Body of pancreas (tissue), 4 donors: Measurements from ENCODE around the gene NCOA1. TPM values are rescaled to one million over a fixed set of nuclear protein-coding genes. Genes with fewer than 3 reads are reported as not detected.
A peak's percentile ranks its signal among the peaks of the same experiment; 100 is the strongest.

ENCODE experiments used
- ATAC-seq: fragments of 150-250 bp; one replicate; pipeline ENCODE4 v1.9.1; 2016
- DNase-seq, 4 donors: peaks; one replicate each; pipeline ENCODE4 v3.0.0-alpha.2; 2019
- H3K27ac ChIP-seq, 4 donors: fragments of 200-600 bp; sonication (generic); 1 replicate in 3 of 4; 2 replicates in 1 of 4; pipeline versions ENCODE4 v1.5.1 to v1.6.1; 2016 to 2019; ENCODE audit warnings: mild to moderate bottlenecking in 1 of 4, mixed read lengths in 1 of 4, moderate library complexity in 1 of 4
- H3K27me3 ChIP-seq, 2 donors: fragments of 200-600 bp; sonication (generic); one replicate each; pipeline ENCODE4 v1.6.0; 2016; ENCODE audit warnings: mild to moderate bottlenecking in 1 of 2
- H3K36me3 ChIP-seq, 2 donors: fragments of 200-600 bp; sonication (generic); replicated peaks in 1 of 2; 2 replicates each; pipeline ENCODE4 v1.5.1; 2016; ENCODE audit warnings: low read depth in 2 of 2; ENCODE audit not compliant: insufficient read depth in 1 of 2
- H3K4me1 ChIP-seq: fragments of 200-600 bp; sonication (generic); one replicate; pipeline ENCODE4 v1.6.0; 2016
- H3K4me3 ChIP-seq, 2 donors: fragments of 200-600 bp; sonication (generic); 1 replicate in 1 of 2; 2 replicates in 1 of 2; pipeline ENCODE4 v1.5.1; 2016 to 2019
- H3K9me3 ChIP-seq, 3 donors: fragments of 200-600 bp; sonication (generic); 1 replicate in 2 of 3; 2 replicates in 1 of 3; pipeline ENCODE4 v1.5.1; 2016
- CTCF ChIP-seq, 7 experiments: fragments of 450-650 bp in 4 of 7; fragments of 200-600 bp in 3 of 7; sonication (generic) in 3 of 7; IDR thresholded peaks; one replicate each; pipeline ENCODE4 v1.5.1; 2016 to 2019; ENCODE audit warnings: antibody characterized with exemption in 7 of 7
- POLR2A ChIP-seq, 3 donors: fragments of 450-650 bp; IDR thresholded peaks; one replicate each; pipeline ENCODE4 v1.6.1; 2016; ENCODE audit warnings: antibody characterized with exemption in 3 of 3, mild to moderate bottlenecking in 2 of 3
- WGBS, 2 donors: methylation state at CpG; one replicate each; pipeline ENCODE4 v1.1.5; 2017; 5-methylcytosine and 5-hydroxymethylcytosine counted together
- intact Hi-C: fragments of 100-400 bp; cut with DNase I; formaldehyde crosslinking; loops from one replicate; pipeline ENCODE4 v1.15.1; 2023
- total RNA-seq, 2 donors: library from RNA; depleted of rRNA; stranded (reverse); fragments of >200 nt; gene quantifications; one replicate each; pipeline ENCODE4 v1.1.0, GENCODE V29; 2016

Gene NCOA1
- total RNA-seq, 2 donors from 2014 or later: 22.1 to 38.7 TPM

DNA sequence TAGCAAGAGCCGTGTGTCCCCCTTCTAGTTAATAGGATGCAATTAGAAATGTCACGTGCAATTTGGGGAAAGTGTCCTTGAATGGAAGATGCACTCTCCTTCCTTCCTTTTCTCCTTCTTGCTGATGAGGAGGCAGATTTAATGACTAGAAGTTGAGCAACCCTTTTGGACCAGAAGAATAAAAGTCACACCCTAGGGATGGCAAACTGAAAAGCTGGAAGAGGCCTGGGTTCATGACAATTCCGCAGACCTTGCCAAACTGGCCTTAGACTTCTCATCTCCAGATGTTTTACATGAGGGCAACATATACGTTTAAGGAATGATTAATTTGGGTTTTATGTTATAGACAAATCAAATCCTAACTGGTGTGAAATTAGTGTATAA lies 38.6 kb upstream of the NCOA1 start:
- TF ChIP-seq CTCF (IDR thresholded peaks at IDR 0.05) (no peak), POLR2A (IDR thresholded peaks at IDR 0.05) (no peak)
- Histone ChIP-seq H3K27me3 (no peaks in the 10 kb centered on the region), H3K9me3 (peaks cover 0 to 5% (median 0%) of the 10 kb centered on the region in 3 donors), H3K4me1 (no peaks in the 10 kb centered on the region), H3K27ac (no peak overlapping the region), H3K4me3 (no peak overlapping the region), H3K36me3 (no peaks in the 10 kb centered on the region)
- ATAC-seq: no peak
- no peak for DNase-seq
- WGBS, 2 donors: 57 to 81% methylated on average over 4 of the region's 4 CpGs
- intact Hi-C loops: no loop called here

DNA sequence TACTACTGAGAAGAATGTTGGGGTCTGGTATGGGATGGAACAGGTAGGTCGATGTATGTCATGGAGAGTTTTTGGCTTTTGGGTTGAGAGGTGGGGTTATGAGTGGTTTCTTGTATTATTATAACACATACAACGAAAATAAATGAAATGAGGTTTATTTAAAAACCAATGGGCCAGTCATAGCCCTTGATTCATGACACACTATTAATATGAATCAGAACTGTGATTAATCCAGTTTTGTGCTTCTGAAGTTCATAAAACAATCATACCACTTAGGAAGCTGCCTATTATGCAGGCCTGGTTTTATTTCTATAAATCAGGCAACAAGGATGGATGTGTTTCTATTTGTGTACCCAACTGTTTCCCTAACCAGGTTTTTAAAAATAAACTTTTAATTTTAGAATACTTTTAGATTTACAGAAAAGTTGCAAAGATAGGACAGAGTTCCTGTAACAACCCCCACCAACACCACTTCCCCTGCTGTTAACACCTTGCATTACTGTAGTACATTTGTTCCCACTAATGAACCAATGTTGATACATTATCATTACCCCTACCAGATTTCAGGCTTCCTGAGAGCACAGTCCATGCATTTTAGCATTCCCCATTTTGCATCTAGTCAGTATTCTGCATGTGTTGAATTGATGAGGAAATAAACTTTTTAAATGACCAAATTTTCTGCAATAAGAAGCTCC lies 37.5 kb upstream of the NCOA1 start:
- no peak for DNase-seq
- intact Hi-C loops: no loop called here
- Histone ChIP-seq H3K4me1 (no peaks in the 10 kb centered on the region), H3K27me3 (no peaks in the 10 kb centered on the region), H3K9me3 (peaks cover 0 to 5% (median 0%) of the 10 kb centered on the region in 3 donors), H3K27ac (no peak overlapping the region), H3K36me3 (no peaks in the 10 kb centered on the region), H3K4me3 (no peak overlapping the region)
- WGBS, 2 donors: 83 to 85% methylated on average over 2 of the region's 2 CpGs
- no peak for TF ChIP-seq POLR2A (IDR thresholded peaks at IDR 0.05)
- no peak for TF ChIP-seq CTCF (IDR thresholded peaks at IDR 0.05)
- ATAC-seq: no peak

DNA sequence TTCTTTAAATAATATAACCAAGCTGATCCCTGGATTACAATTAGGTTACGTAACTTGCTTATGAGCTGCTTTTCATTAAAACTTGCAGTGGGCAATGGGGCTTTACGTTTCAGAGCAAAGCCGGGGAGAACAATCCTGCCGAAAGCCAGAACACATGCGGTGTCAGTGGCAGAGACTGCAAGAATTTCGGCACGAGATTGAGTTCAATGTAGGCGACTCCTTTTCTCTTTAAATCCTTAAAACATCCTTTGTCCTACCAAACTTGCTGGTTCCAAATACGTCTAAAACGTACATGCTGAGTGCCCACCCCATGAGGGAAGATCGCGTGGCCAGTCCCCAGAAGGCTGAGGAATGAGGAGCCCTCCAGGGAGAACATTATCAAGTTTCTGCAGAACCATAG lies 36.8 kb upstream of the NCOA1 start:
- Histone ChIP-seq H3K9me3 (no peaks in the 10 kb centered on the region), H3K36me3 (no peaks in the 10 kb centered on the region), H3K4me3 (no peak overlapping the region), H3K4me1 (no peaks in the 10 kb centered on the region), H3K27me3 (no peaks in the 10 kb centered on the region), H3K27ac (peak overlapping the region in 2 of 4 donors; percentile 9 to 29)
- peak in 1 of 4 donors; percentile 10 for DNase-seq
- ATAC-seq: peak; percentile 27
- 21 to 39% methylated on average over 12 of the region's 12 CpGs for WGBS, 2 donors
- intact Hi-C loops: no loop called here
- TF ChIP-seq CTCF (IDR thresholded peaks at IDR 0.05) (no peak), POLR2A (IDR thresholded peaks at IDR 0.05) (peak in 1 of 3 donors; percentile 11)

DNA sequence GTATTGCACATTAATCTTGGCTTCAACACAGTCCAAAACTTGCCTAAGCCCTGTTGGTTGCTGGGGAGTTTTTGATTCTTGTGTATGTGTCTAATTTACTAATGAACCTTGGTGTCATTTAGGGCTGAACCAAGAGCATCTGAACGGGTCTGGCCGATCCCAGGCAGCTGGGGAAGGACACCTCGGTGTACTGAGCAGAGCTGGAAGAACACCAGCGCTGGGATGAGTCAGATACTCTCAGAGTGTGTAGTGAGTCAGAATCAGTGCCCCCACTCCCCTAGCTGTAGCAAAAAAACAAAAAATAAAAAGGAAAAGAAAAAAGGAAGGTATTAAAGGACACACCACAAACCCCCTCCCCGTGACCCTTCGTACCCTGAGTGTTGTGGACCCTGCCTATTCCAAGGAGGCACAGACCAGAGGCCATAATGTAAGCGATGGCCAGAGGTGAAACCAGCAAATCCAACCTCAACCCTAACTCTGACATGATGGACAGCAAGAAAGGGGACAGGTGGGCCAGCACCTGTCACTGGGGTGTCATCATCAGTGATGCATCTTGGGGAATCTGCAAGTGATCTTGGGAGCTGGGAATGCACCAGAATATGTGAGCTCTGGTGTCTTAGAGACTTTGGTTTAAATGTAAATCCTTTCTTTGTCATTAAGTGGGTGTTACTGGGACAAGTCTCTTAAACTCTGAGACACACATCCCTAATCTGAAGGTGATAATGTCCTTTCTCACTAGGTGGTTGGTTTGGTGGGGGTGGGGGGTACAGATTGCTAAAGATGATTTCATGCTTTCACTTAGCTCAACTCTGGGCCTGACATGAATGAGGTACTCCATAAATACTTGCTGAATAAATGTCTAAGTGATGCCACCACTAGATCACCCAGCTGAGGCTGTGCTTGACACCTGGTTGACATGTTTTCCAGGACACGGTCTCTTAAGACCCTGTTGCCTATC lies 34.2 kb upstream of the NCOA1 start:
- peak; percentile 35 for ATAC-seq
- TF ChIP-seq POLR2A (IDR thresholded peaks at IDR 0.05) (no peak), CTCF (IDR thresholded peaks at IDR 0.05) (no peak)
- no peak overlapping the region for H3K27ac ChIP-seq
- H3K4me3 ChIP-seq: no peak overlapping the region
- 61 to 69% methylated on average over 8 of the region's 8 CpGs for WGBS, 2 donors
- intact Hi-C loops: no loop called here
- H3K4me1 ChIP-seq: no peaks in the 10 kb centered on the region
- H3K27me3 ChIP-seq: no peaks in the 10 kb centered on the region
- DNase-seq: peak in 3 of 4 donors; percentile 26 to 59 (median 49)
- no peaks in the 10 kb centered on the region for H3K9me3 ChIP-seq
- no peaks in the 10 kb centered on the region for H3K36me3 ChIP-seq
